ENCODE data around the gene PHOSPHO2.

The PHOSPHO2 gene

GRCh38 chr2:169718930-169719504 is 24.7 kb downstream of the PHOSPHO2 start:
- DNase-seq: no peak

- DNase-seq: no peak
These were observed 26.7 kb downstream of the PHOSPHO2 start for GRCh38 chr2:169721016-169721415.

DNA sequence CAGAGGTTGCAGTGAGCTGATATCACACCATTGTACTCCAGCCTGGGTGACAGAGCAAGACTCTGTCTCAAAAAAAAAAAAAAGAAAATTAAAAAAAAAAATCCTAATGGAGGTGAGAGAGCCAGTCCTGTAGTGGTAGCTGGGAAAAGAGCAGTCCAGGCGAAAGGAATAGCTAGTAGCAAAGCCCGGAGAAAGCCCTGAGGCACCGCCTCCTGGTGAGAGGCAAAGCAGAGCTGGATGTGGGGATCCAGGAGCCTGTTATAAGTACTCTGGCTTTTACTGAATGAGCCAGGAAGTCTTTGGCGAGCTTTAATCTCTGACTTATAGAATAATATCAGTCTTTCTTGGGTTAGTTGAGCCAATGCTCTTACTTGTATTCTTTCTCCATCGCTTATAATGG is 32.8 kb downstream of the PHOSPHO2 start:
- no peak for DNase-seq

DNA sequence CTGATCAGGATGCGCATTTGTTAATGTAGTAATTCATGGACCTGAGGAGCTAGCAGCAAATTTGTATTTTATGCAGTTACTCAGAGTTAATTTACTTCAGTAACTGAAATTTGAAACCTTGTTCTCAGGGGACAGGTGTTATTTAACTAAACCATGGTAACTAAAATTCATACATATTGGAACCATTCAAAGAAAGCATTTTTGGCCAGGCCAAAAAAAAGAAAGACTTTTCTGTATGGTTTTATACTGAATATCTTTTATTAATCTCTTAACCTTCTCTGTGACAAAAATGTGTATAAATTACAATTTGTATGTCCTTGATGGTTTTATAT is 35.0 kb downstream of the PHOSPHO2 start:
- DNase-seq: no peak

GRCh38 chr2:169732075-169732474 is 37.8 kb downstream of the PHOSPHO2 start:
- DNase-seq: no peak

- DNase-seq: no peak
These were observed 38.5 kb downstream of the PHOSPHO2 start for GRCh38 chr2:169732583-169733358.

- no peak for DNase-seq
These were observed 40.0 kb downstream of the PHOSPHO2 start for GRCh38 chr2:169734169-169734847.

DNA sequence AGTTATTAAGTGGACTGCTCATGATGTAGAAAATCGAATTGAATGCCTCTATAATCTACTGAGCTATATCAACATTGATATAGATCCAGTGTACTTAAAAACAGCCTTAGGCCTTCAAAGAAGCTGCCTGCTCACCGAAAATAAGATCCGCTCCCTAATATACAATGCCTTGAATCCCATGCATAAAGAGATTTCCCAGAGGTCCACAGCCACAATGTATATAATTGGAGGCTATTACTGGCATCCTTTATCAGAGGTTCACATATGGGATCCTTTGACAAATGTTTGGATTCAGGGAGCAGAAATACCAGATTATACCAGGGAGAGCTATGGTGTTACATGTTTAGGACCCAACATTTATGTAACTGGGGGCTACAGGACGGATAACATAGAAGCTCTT is 41.4 kb downstream of the PHOSPHO2 start:
- DNase-seq: no peak

GRCh38 chr2:169736902-169737301 is 42.6 kb downstream of the PHOSPHO2 start:
- no peak for DNase-seq

- no peak for DNase-seq
These were observed 44.4 kb downstream of the PHOSPHO2 start for GRCh38 chr2:169738566-169739229.

- no peak for DNase-seq
These were observed 45.1 kb downstream of the PHOSPHO2 start for GRCh38 chr2:169739351-169739750.

DNA sequence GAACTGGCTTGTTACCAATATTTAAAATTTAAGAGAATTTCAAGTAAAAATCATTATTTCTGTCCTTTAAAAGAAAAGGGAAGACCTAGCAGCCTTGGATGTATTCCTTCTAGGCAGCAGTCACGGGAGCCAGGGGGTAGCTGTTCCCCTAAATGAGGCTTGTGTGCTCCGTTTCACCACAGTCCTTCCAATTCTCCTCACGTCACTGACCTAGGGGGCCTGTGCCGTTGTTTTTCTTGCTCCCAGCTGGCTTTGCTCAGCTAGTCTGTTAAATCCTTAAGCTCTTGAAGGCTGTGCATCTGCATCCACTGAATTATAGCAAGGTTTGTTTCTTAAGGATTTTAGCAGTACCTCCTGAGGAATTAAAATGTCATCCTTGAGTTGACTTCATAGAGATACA is 49.3 kb downstream of the PHOSPHO2 start:
- DNase-seq: no peak

GRCh38 chr2:169746240-169746639 is 52.0 kb downstream of the PHOSPHO2 start:
- no peak for DNase-seq

GRCh38 chr2:169748319-169748718 is 54.0 kb downstream of the PHOSPHO2 start:
- DNase-seq: no peak
